Lower leg skin (tissue), 3 donors: Measurements from ENCODE around the gene RGMA.

Experiments
- POLR2A ChIP-seq, 2 donors: fragments of 450-650 bp; IDR thresholded peaks; one replicate each; pipeline ENCODE4 v1.6.1; 2016 to 2017; ENCODE audit warnings: antibody characterized with exemption in 2 of 2, mild to moderate bottlenecking in 1 of 2, moderate library complexity in 1 of 2
- TF ChIP-seq, protein P1 (sequence below), 3 donors: fragments of 450-650 bp; IDR thresholded peaks; one replicate each; pipeline ENCODE4 v1.5.1; 2016; ENCODE audit warnings: antibody characterized with exemption in 3 of 3, mild to moderate bottlenecking in 3 of 3, moderate library complexity in 2 of 3

DNA sequence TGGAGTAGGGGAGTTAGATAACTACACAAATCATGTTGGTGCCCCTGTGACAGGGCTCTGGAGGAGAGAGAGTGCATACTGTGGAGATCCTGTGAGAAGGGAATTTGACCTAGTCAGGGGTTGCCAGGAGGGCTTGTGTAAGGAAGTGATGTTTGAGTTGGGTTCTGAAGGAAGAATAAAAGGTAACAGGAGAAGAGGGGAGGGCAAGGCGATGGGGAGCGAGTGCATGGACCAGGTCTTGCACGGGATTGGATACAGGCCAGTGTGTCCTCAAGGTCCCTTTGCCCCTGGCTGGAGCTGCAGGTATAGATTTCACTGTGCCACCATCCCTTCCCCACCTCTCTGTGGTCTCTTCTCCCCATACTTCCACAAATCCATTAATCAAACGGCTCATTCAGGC lies 83.9 kb downstream of the RGMA start:
- TF ChIP-seq, protein P1, sequence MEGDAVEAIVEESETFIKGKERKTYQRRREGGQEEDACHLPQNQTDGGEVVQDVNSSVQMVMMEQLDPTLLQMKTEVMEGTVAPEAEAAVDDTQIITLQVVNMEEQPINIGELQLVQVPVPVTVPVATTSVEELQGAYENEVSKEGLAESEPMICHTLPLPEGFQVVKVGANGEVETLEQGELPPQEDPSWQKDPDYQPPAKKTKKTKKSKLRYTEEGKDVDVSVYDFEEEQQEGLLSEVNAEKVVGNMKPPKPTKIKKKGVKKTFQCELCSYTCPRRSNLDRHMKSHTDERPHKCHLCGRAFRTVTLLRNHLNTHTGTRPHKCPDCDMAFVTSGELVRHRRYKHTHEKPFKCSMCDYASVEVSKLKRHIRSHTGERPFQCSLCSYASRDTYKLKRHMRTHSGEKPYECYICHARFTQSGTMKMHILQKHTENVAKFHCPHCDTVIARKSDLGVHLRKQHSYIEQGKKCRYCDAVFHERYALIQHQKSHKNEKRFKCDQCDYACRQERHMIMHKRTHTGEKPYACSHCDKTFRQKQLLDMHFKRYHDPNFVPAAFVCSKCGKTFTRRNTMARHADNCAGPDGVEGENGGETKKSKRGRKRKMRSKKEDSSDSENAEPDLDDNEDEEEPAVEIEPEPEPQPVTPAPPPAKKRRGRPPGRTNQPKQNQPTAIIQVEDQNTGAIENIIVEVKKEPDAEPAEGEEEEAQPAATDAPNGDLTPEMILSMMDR (IDR thresholded peaks at IDR 0.05): no peak
- no peak for TF ChIP-seq POLR2A (IDR thresholded peaks at IDR 0.05)
